Suppressor macrophage (primary cell): ENCODE data around the gene MRPL54.

Experiments
- DNase-seq, 4 experiments: peaks; one replicate each; pipeline ENCODE4 v3.0.0-alpha.2; 2020 to 2022

The MRPL54 gene

DNA sequence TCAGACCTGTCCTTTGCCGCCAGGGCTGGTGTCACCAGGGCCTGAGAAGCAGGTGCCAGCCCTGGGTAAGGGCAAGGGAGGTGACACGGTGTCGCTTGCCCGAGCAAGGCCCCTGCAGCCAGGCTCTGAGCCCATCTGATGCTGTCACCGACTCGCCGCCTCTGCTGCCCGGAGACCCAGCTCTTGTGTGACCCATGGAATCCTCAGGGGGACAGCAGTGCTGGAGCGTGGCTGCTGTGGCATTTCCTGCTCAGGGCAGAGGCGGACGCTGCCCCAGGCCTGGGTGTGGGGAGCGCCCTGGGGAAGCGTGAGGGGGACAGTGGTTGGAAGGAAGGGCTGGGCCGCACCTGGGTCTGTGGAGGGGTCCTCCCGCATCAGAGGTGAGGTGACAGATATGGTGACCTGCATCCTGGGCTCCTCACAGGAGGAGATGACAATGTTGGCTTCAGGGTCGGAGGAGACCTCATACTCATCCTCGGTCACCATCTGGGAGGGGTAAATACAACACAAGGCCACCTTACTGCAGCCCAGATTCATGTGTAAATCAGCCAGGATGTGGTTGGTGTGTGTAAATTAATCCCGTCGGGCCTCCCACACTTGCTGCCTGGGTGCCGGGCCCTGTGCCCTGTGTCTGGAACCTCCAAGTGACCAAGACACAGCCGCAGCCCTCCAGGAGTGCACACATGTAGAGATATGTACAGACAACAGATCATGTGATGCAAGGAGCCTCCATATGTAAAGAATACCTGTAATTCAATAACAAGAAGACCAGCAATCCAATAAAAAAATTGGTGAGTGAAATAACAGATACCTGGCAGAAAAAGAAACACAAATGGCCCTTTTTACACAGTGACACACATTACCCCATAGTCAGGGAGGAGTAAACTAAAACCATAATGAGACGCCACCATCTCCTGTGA lies 51.3 kb downstream of the MRPL54 start:
- no peak for DNase-seq

DNA sequence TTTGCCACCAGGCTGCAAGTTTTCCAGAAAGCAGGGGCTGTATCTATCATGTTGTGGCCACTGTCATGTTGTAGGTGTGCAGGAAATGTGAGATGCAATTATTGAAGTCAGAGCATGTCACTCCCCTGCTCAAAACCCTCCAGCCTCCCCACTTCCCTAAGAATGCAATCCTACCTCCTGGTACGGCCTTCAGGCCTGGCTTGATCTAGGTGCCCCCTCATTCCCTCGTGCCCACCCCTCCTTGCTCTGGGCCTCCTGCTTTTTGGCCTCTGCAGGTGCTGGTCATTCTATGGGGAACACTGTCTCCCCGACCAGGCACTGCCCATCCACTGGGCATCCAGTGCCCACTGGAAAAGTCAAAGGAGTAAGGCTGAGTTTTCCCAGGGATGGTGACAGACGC lies 52.2 kb downstream of the MRPL54 start:
- DNase-seq = no peak

DNA sequence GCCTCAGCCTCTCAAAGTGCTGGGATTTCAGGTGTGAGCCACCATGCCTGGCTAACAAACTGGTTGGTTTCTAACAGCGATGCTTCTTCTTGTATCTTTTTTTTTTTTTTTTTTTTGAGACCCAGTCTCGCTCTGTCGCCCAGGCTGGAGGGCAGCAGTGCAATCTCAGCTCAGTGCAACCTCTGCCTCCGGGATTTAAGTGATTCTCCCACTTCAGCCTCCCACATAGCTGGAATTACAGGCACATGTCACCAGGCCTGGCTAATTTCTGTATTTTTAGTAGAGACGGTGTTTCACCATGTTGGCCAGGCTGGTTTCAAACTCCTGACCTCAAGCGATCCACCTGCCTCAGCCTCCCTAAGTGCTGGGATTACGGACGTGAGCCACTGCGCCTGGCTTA lies 53.7 kb downstream of the MRPL54 start:
- DNase-seq = peak in 1 of 4 experiments; percentile 24

DNA sequence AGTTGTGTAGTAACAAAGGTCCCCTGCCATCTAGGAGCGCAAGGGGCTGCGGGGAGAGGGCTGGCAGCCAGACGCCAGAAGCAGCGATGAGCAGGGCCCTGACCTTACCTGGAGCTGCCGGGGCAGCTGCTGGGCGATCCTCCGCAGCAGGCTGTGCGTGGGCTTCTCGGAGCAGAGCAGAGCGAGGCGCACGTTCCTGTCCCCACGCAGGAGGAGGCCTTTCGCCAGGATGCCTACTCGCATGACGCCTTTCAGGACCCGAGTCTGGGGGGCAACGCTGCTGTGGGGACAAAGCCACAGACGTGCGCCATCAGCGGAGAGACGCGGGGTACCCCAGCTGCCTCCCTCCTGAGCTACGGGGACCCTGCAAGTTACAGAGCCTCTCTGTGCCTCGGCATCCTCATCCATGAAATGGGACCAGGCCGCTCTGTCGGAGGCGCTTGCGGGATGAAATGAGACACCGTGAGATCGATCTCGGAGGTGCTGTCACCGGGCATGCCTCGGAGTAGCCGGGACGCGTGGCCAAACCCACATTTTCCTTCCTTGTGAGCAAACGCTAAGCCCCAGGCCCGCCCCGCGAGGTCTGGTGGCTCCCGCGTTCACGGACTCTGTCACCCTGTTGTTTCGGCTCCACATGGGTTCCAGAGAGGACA lies 54.2 kb downstream of the MRPL54 start:
- DNase-seq = no peak
